ENCODE measurements around the gene IL20RB.

IL20RB gene

DNA sequence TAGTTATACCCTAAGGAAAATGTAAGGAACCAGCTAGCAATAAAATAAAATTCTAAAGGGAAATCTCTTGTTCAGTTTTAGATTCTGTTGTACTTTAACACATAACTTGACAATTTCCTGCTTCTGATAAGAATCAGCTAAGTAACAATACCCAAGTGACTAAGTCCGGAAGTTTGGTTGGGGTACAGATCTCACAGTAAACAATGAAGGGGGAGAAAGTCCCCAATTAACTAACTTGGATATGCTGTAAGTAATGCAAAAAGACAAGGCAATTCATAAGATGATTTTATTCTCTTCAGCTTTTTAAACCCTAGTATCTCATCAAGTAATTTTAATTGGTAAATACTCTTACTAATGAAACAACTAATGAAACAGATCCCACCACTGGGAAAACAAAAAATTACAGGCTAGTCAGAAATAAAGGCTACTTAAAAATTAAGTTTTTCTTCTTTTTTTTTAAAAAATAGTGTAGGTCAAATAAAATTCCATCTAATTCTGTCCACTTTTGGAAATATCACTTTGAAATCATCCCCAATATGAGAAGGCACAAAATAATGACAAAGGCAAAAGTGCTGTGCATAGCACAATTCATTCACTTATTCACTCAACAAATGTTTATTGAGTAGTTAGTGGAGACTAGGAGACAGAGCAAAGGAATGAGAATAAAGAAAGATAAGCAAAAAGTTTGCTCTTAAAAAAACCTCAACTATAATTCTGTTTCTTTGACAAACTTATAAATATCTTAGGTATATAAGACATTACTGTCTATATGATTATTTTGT, 37.8 kb upstream of the IL20RB start:
- DNase-seq (ENCODE audit: low read depth) = no peak
- TF ChIP-seq, protein P1, sequence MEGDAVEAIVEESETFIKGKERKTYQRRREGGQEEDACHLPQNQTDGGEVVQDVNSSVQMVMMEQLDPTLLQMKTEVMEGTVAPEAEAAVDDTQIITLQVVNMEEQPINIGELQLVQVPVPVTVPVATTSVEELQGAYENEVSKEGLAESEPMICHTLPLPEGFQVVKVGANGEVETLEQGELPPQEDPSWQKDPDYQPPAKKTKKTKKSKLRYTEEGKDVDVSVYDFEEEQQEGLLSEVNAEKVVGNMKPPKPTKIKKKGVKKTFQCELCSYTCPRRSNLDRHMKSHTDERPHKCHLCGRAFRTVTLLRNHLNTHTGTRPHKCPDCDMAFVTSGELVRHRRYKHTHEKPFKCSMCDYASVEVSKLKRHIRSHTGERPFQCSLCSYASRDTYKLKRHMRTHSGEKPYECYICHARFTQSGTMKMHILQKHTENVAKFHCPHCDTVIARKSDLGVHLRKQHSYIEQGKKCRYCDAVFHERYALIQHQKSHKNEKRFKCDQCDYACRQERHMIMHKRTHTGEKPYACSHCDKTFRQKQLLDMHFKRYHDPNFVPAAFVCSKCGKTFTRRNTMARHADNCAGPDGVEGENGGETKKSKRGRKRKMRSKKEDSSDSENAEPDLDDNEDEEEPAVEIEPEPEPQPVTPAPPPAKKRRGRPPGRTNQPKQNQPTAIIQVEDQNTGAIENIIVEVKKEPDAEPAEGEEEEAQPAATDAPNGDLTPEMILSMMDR (IDR thresholded peaks at IDR 0.05; ENCODE audit: insufficient read depth, low read depth, low read length, missing control alignments) = no peak
- H3K4me3 ChIP-seq (ENCODE audit: low read depth, low read length) = no peak overlapping the region

DNA sequence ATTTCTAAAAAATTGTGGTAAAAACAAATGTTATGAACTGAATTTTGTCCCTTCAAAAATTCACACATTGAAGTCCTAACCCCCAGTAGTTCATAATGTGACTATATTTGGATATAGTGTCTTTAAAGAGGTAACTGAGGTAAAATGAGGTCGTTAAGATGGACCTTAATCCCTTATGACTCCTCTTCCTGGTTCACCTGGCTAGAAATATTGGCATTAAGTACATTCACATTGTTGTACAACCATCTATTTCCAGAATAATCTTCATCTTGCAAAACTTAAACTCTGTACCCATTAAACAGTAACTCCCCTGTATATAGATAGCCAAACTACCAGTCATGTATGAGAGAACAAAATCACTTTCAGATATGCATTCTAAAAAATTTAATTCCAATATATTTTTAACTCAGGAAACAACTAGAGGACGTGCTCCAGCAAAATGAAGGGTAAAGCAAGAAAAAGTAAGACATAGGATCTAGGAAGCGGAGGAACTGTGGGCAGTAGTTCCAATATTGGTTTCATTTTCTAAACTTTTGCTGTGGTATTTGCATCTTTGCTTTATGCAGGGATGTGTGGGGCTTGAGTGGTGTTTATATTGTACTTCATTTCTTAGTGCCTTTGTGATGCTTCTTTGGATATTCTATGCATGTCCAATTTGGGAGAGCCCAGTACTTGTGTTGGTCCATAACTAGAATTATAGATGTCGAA, 36.7 kb upstream of the IL20RB start:
- TF ChIP-seq, protein P1 (IDR thresholded peaks at IDR 0.05; ENCODE audit: insufficient read depth, low read depth, low read length, missing control alignments) = no peak
- DNase-seq (ENCODE audit: low read depth) = no peak

DNA sequence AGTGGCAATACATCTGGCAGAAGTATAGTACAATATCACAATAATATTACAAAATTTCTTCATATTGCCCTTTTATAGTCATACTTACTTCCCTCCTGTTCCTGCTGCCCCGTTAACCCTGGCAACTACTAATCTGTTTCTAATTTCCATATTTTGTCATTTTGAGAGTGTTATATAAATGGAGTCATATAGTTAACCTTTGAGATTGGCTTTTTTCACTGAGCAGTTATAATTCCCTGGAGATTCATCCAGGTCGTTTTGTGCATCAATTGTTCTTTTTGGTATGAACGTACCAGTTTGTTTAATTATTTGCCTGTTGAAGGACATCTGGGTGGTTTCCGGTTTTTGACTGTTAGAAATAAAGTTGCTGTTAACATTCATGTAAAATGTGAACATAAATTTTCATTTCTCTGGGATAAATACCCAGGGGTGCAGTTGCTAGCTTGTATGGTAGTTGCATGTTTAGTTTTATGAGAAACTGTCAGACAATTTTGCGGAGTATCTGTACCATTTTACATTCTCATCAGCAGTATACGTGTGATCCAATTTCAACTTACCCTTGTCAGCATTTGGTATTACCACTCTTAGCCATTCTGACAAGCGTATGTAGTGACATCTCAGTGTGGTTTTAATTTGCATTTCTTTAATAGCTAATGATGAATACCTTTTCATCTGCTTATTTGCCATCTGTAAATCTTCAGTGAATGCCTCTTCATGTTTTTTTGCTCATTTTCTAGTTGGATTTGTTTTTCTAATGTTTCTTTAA, 32.2 kb upstream of the IL20RB start:
- no peak overlapping the region for H3K4me3 ChIP-seq (ENCODE audit: low read depth, low read length)
- DNase-seq (ENCODE audit: low read depth) = no peak
- TF ChIP-seq, protein P1 (IDR thresholded peaks at IDR 0.05; ENCODE audit: insufficient read depth, low read depth, low read length, missing control alignments) = no peak

More for the DNA sequence above, 36.7 kb upstream of the IL20RB start:
- H3K4me3 ChIP-seq (ENCODE audit: low read depth, low read length) = no peak overlapping the region

DNA sequence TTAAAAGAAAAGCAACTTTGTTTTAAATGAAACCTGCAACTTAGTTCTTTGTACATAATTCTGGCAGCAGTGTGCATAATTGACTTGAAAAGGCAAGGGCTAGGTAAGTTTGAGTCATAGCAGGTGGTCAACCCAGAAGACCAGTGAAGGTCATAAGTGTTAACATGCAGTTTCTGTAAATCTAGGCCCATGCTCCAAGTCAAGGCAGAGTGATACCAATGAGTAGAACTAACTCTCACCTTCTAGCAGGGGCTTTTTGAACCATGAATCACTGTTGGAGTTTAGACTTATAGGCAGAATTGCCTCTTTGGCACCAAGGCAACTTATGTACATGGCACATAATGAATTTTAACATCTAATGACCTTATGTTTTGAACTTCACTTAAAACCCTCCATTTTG, 29.5 kb upstream of the IL20RB start:
- no peak for DNase-seq (ENCODE audit: low read depth)
- TF ChIP-seq, protein P1 (IDR thresholded peaks at IDR 0.05; ENCODE audit: insufficient read depth, low read depth, low read length, missing control alignments) = no peak
- no peak overlapping the region for H3K4me3 ChIP-seq (ENCODE audit: low read depth, low read length)

DNA sequence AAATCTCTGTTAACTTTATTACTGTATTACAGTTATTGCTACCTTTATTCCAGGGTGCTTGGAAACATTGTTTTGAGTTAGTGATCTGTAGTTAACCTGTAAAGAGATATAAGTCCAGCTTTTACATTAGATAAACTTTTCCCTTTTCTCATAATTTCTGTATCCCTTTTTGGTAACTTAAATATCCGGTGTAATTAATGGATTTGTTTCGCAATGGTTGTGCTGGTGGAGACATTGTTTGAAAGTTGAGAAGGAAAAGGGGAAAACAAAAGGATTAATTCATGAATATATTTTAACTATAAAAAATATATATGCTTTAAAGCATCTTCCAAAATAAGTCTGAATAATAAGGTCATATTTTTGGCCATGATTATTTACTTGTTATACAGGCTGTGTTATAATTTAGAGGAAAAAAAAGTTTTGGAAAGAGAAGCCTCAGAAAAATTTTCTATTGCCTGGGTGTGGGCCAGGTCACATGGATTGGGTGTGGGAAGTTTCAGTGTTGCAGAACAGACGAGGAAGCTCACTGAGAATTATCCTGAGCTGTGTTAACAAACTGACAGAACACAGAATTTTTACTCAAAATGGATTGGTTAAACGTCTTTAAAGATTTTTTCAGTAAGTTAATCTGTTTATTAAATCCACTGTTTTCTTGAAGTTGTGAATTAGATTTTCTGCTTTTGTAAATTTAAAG, 27.7 kb upstream of the IL20RB start:
- TF ChIP-seq, protein P1 (IDR thresholded peaks at IDR 0.05; ENCODE audit: insufficient read depth, low read depth, low read length, missing control alignments) = no peak
- no peak for DNase-seq (ENCODE audit: low read depth)
- H3K4me3 ChIP-seq (ENCODE audit: low read depth, low read length) = no peak overlapping the region

DNA sequence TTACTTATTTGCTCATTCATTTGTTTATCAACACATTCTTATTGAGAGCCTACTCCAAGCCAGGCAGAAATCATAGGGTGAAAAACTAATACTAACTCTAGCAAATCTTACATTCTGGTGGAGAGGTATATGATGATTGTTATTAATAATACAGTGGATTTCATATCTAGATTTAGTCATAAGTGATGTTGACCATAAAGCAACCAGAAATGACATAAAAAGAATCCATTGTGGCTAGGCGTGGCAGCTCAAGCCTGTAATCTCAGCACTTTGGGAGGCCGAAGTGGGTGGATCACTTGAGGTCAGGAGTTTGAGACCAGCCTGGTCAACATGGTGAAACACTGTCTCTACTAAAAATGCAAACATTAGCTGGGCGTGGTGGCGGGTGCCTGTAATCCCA, 26.2 kb upstream of the IL20RB start:
- no peak overlapping the region for H3K4me3 ChIP-seq (ENCODE audit: low read depth, low read length)
- TF ChIP-seq, protein P1 (IDR thresholded peaks at IDR 0.05; ENCODE audit: insufficient read depth, low read depth, low read length, missing control alignments) = no peak
- no peak for DNase-seq (ENCODE audit: low read depth)

Data from GM12865 (cell line).